Embryonic facial prominence (tissue), 1 donor: Measurements from ENCODE around the gene TYSND1.
"Not testable (repeated sequence)": the region's sequence is repeated elsewhere in the genome, so short reads cannot be mapped to it uniquely, and the experiment has no call there.

Source experiments
- DNase-seq: peaks from one replicate; pipeline ENCODE4 v3.0.0-alpha.2; 2016; ENCODE audit errors: extremely low spot score

The TYSND1 gene

GRCh38 chr10:70109064-70109729 is 37.3 kb downstream of the TYSND1 start:
- no peak for DNase-seq

GRCh38 chr10:70106958-70107791 is 39.3 kb downstream of the TYSND1 start:
- DNase-seq, result no peak

- no peak for DNase-seq
Measured at GRCh38 chr10:70101668-70102067, 44.8 kb downstream of the TYSND1 start.

DNA sequence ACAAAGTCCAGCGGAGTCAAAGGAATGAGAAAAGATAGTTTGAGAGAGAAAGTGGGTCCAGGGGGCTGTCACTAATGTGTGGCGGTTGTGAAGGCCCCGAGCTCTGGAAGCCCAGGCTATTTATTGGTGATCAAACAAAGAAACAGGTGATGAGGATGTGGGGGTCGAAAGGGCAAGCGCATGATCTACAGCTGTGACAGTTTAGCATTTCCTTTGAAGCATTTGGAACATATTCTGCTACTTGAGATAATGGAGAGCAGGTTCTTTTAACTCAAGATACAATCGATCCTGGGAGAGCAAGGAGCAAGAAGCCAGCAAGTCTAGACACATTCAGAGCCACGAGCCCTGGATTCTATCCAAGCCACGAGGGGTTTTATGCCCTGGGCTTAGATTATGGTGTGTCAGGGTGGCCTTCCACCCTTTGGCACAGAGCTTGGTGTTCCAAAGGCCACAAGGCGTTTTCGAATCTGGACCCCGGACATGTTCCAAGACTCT is 45.4 kb downstream of the TYSND1 start:
- not testable (repeated sequence) for DNase-seq

DNA sequence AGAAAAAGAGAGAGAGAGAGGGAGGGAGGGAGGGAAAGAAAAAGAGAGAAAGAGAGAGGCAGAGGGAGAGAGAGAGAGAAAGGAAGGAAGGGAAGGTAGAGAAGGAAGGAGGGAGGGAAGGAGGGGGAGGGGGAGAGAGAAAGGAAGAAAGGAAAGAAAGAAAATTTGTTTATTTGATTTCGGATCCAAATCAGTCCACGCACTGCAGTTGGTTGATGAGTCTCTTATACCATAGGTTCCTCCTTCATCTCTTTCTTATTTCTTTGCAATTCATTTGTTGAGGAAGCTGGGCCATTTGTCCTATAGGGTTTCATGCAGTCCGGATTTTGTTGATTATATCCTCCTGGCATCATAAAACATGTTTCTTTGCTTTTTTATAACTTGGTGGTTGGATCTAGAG is 48.2 kb downstream of the TYSND1 start:
- no peak for DNase-seq

DNA sequence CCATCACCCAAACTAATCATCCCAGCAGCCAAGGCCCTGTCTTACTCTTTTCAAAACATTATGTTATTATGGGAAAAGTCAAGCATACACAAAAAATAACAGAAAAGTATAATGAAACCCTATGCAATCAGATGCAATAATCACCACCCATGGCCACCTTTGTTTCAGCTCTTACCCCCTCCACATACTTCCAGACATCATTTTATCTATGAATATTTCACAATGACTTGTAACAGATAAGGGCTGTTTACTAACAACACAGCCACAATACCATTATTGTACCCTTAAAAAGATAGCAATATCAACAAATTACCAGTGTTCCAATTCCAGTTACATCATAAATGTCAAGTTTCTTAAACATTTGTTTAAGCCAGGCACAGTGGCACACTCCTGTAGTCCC is 49.0 kb downstream of the TYSND1 start:
- no peak for DNase-seq

GRCh38 chr10:70096705-70097420 is 49.6 kb downstream of the TYSND1 start:
- no peak for DNase-seq

DNA sequence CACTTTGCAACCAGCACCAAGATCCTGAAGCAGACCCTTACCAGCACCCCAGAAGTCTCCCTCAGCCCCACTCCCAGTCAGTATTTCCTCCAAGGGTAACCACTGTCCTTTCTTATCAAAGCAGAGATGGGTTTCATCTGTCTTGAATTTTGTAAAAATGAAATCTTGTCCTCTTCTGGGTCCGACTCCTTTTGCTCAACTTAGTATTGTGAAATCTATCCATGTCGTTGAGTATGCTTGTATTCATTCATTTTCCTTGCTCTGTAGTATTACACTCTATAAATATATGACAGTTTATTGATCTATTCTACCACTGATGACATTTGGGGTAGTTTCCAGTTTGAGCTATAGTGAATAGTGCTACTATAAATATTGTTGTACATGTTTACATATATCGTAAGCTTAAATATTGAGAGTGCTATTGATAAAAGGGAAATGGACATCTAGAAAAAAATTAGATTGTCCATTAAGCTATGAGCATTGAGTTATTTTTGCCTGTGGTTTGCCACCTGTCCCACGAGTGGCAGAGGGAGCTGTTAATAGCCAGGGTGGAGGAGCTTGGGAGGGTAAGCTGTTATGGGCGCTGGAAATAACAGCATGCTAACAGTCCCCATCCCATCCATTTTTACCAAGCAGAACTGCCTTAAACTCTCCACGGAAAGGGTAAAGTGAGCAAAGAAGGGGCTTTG is 50.3 kb downstream of the TYSND1 start:
- no peak for DNase-seq

DNA sequence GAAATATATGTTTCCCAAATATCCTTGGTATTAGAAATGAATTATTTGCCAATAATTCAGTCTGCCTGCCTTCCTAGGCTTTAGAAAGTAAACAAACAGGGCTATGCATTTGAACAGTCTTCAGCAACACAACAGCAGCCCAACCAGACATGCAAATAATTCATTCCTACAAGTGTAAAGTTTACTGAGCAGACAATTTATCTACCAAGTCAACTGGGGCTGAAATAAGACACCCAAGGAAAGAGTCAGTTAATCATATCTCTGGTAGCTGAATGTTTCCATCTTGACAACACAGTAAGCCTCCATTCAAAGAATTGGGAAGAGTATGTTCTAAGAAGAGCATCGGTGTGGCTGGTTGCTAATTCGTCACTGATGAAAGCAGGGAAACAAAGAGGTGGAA is 52.2 kb downstream of the TYSND1 start:
- DNase-seq, result no peak

- no peak for DNase-seq
Measured at GRCh38 chr10:70093335-70093944, 53.1 kb downstream of the TYSND1 start.

DNA sequence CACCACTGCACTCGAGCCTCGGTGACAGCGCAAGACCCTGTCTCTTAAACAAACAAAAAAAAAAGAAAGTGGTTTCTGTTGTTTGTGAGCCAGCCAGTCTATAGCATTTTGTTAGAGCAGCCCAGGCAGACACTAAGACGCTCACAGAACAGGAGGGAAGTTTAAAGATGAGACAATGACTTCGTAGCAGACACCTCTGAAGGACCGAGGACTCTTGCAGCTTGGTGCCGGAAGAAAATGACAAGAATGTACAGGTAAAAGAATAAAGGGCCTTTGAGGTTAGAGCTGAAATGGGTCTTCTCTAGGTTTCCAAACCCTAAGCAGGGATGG is 54.1 kb downstream of the TYSND1 start:
- no peak for DNase-seq

- DNase-seq, result no peak
Measured at GRCh38 chr10:70090951-70091350, 55.5 kb downstream of the TYSND1 start.

GRCh38 chr10:70090013-70090412 is 56.5 kb downstream of the TYSND1 start:
- DNase-seq, result no peak

DNA sequence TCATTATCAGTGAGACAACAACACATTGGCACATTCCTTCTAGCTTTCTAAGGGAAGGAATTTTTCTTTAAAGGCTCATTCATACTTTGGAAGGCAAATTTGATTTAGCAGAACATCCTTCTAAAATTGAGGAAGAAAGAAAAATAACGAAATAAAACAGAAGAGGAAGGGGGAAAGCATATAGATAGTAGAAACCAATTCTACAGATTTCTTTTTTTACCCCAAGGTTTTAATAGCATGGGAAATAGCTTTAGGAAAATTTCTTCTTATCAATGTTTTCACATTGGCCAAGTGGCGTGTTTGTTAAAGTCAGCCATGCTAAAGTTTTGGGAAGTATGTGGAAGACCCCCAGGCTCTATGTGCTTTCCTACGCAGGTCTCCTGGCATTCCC is 58.2 kb downstream of the TYSND1 start:
- DNase-seq, result no peak
